Sigmoid colon (tissue), 4 donors: ENCODE measurements around the gene SUB1.

Experiments used
- CTCF ChIP-seq, 4 experiments: fragments of 450-650 bp in 3 of 4; fragments of 200-600 bp in 1 of 4; IDR thresholded peaks; one replicate each; pipeline ENCODE4 v1.5.1; 2016 to 2019; ENCODE audit warnings: antibody characterized with exemption in 4 of 4, mild to moderate bottlenecking in 3 of 4, moderate library complexity in 2 of 4
- EP300 ChIP-seq, 4 donors: sonication (generic); formaldehyde crosslinking; IDR thresholded peaks; one replicate each; pipeline ENCODE4 v1.6.1; 2017; ENCODE audit warnings: antibody characterized with exemption in 4 of 4
- POLR2A ChIP-seq, 2 donors: fragments of 450-650 bp; IDR thresholded peaks; one replicate each; pipeline ENCODE4 v1.6.1; 2016; ENCODE audit warnings: antibody characterized with exemption in 2 of 2, mild to moderate bottlenecking in 2 of 2, moderate library complexity in 2 of 2
- POLR2AphosphoS5 ChIP-seq, 4 donors: sonication (generic); formaldehyde crosslinking; IDR thresholded peaks; one replicate each; pipeline ENCODE4 v1.6.1; 2017; ENCODE audit warnings: antibody characterized with exemption in 4 of 4

- no peak for TF ChIP-seq POLR2A (IDR thresholded peaks at IDR 0.05)
- TF ChIP-seq CTCF (IDR thresholded peaks at IDR 0.05): no peak
- TF ChIP-seq POLR2AphosphoS5 (IDR thresholded peaks at IDR 0.05): no peak
- no peak for TF ChIP-seq EP300 (IDR thresholded peaks at IDR 0.05)
Measured at GRCh38 chr5:32615236-32615635, 29.9 kb downstream of the SUB1 start.
